ENCODE measurements around the gene SHISA5. TPM values are rescaled to one million over a fixed set of nuclear protein-coding genes. Genes with fewer than 3 reads are reported as not detected.
"Not testable (repeated sequence)": the region's sequence is repeated elsewhere in the genome, so short reads cannot be mapped to it uniquely, and the experiment has no call there.

SHISA5 gene
- total RNA-seq, 1 donor from 2014 or later, result 95.7 TPM

GRCh38 chr3:48500656-48501055 lies 3.3 kb downstream of the SHISA5 start:
- Mint-ChIP-seq H3K4me1 (peaks cover 10% of the 10 kb centered on the region), H3K9me3 (no peaks in the 10 kb centered on the region), H3K36me3 (ENCODE audit: low read depth) (no peaks in the 10 kb centered on the region), H3K27ac (no peak overlapping the region), H3K4me3 (no peak overlapping the region), H3K27me3 (no peaks in the 10 kb centered on the region)
- TF ChIP-seq, protein P1, sequence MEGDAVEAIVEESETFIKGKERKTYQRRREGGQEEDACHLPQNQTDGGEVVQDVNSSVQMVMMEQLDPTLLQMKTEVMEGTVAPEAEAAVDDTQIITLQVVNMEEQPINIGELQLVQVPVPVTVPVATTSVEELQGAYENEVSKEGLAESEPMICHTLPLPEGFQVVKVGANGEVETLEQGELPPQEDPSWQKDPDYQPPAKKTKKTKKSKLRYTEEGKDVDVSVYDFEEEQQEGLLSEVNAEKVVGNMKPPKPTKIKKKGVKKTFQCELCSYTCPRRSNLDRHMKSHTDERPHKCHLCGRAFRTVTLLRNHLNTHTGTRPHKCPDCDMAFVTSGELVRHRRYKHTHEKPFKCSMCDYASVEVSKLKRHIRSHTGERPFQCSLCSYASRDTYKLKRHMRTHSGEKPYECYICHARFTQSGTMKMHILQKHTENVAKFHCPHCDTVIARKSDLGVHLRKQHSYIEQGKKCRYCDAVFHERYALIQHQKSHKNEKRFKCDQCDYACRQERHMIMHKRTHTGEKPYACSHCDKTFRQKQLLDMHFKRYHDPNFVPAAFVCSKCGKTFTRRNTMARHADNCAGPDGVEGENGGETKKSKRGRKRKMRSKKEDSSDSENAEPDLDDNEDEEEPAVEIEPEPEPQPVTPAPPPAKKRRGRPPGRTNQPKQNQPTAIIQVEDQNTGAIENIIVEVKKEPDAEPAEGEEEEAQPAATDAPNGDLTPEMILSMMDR (IDR thresholded peaks at IDR 0.05), result no peak
- POLR2A ChIA-PET, result interaction anchor here (0.6 to 2.0 kb wide), 2 partner anchors 28 to 419 kb away, joined by 5 to 7 read pairs; no protein-coding TSS in a partner anchor
- ATAC-seq (ENCODE audit: low read depth) (no peak), DNase-seq (no peak)
- intact Hi-C loops (cut with micrococcal nuclease), result no loop called here
- CTCF ChIA-PET, result interaction anchor here (1.2 to 1.5 kb wide), 2 partner anchors 65 to 100 kb away, joined by 4 read pairs; no protein-coding TSS in a partner anchor

DNA sequence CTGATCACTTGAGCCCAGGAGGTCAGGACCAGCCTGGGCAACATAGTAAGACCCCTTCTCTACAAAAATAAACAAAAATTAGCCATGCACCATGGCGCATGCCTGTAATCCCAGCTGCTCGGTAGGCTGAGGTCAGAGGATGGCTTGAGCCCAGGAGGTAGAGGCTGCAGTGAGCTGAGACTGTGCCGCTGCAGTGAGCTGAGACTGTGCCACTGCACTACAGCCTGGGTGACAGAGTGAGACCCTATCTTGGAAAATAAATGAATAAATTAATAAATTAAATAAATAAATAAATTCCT lies 10.8 kb downstream of the SHISA5 start:
- Mint-ChIP-seq H3K27ac (no peak overlapping the region), H3K4me3 (no peak overlapping the region), H3K36me3 (ENCODE audit: low read depth) (no peaks in the 10 kb centered on the region), H3K9me3 (no peaks in the 10 kb centered on the region), H3K4me1 (peaks cover 8% of the 10 kb centered on the region), H3K27me3 (no peaks in the 10 kb centered on the region)
- TF ChIP-seq, protein P1 (IDR thresholded peaks at IDR 0.05), result no peak
- ChIA-PET CTCF (no interaction called here), POLR2A (interaction anchor here (1.4 kb wide), 1 partner anchor 20 kb away, joined by 8 read pairs; no protein-coding TSS in a partner anchor)
- no peak for ATAC-seq (ENCODE audit: low read depth)
- intact Hi-C loops (cut with micrococcal nuclease), result loop anchor here (2.0 kb wide), 1 partner anchor 14 kb away; no protein-coding TSS in a partner anchor
- DNase-seq, result no peak

DNA sequence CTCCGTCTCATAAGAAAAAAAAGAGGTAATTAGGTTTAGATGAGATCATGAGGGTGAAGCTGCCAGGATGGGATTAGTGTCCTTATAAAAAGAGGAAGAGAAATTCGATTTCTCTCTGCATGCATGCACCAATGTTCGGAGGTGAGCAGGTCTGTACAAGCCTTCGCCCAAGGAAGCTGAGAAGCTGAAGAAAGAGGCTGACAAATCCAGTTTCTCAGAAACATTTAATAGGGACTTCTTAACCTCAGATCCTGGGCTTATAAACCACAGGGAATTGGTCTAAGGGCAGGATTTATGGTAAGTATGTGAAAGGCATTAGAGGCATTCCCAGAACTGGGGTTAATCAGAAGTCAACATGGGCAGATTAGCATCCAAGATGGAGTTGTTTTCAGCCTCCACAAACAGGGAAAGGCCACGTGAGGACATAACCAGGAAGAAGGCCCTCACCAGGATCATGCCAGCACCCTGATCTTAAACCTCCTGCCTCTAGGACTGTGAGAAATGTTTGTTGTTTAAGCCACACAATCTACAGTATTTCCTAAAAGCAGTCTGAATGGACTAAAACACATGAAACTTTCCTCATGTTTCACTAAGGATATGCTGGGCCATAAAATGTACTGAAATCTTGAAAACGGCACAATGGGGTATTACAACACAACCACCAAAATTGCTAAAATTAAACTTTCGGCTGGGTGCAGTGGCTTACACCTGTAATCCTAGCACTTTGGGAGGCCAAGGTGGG lies 11.3 kb downstream of the SHISA5 start:
- no peaks in the 10 kb centered on the region for H3K36me3 Mint-ChIP-seq (ENCODE audit: low read depth)
- H3K27me3 Mint-ChIP-seq, result no peaks in the 10 kb centered on the region
- H3K27ac Mint-ChIP-seq, result no peak overlapping the region
- peak overlapping the region; percentile 38 for H3K4me3 Mint-ChIP-seq
- intact Hi-C loops (cut with micrococcal nuclease), result loop anchor here (1.0 to 2.0 kb wide), 2 partner anchors 14 to 15 kb away; no protein-coding TSS in a partner anchor
- POLR2A ChIA-PET, result interaction anchor here (0.6 to 1.9 kb wide), 5 partner anchors 13 to 46 kb away, joined by 3 to 28 read pairs (median 8); partner anchors contain the start of gene ATRIP
- TF ChIP-seq, protein P1 (IDR thresholded peaks at IDR 0.05), result no peak
- ATAC-seq (ENCODE audit: low read depth), result peak; percentile 98
- no peaks in the 10 kb centered on the region for H3K9me3 Mint-ChIP-seq
- no peak for DNase-seq
- CTCF ChIA-PET, result interaction anchor here (1.5 kb wide), 1 partner anchor 56 kb away, joined by 7 read pairs; no protein-coding TSS in a partner anchor
- H3K4me1 Mint-ChIP-seq, result peaks cover 8% of the 10 kb centered on the region

GRCh38 chr3:48486952-48487351 lies 17.0 kb downstream of the SHISA5 start:
- Mint-ChIP-seq H3K9me3 (no peaks in the 10 kb centered on the region), H3K27ac (no peak overlapping the region), H3K36me3 (ENCODE audit: low read depth) (no peaks in the 10 kb centered on the region), H3K27me3 (no peaks in the 10 kb centered on the region), H3K4me3 (no peak overlapping the region), H3K4me1 (no peaks in the 10 kb centered on the region)
- ATAC-seq (ENCODE audit: low read depth) (no peak), DNase-seq (no peak)
- TF ChIP-seq, protein P1 (IDR thresholded peaks at IDR 0.05), result no peak
- intact Hi-C loops (cut with micrococcal nuclease), result no loop called here
- ChIA-PET CTCF (no interaction called here), POLR2A (no interaction called here)

DNA sequence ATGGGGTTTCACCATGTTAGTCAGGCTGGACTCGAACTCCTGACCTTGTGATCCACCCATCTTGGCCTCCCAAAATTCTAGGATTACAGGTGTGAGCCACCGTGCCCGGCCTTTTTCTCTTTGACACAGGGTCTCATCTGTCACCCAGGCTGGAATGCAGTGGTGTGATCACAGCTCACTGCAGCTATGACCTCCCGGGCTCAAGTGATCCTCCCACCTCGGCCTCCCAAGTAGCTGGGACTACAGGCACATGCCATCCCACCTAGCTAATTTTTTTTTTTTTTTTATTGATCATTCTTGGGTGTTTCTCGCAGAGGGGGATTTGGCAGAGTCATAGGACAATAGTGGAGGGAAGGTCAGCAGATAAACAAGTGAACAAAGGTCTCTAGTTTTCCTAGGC lies 21.2 kb downstream of the SHISA5 start:
- CTCF ChIA-PET; H3K36me3 Mint-ChIP-seq (ENCODE audit: low read depth); DNase-seq; ATAC-seq (ENCODE audit: low read depth); H3K4me3 Mint-ChIP-seq; H3K9me3 Mint-ChIP-seq; H3K27ac Mint-ChIP-seq; H3K27me3 Mint-ChIP-seq; intact Hi-C loops (cut with micrococcal nuclease): not testable (repeated sequence)
- POLR2A ChIA-PET, result interaction anchor here (0.7 to 1.0 kb wide), 2 partner anchors 17 to 59 kb away, joined by 4 read pairs; a partner anchor contains a TSS
- H3K4me1 Mint-ChIP-seq, result peaks cover 23% of the 10 kb centered on the region

- DNase-seq; H3K27ac Mint-ChIP-seq; H3K27me3 Mint-ChIP-seq; POLR2A ChIA-PET; CTCF ChIA-PET; H3K4me3 Mint-ChIP-seq; intact Hi-C loops (cut with micrococcal nuclease); H3K9me3 Mint-ChIP-seq; H3K36me3 Mint-ChIP-seq (ENCODE audit: low read depth); ATAC-seq (ENCODE audit: low read depth): not testable (repeated sequence)
- peaks cover 42% of the 10 kb centered on the region for H3K4me1 Mint-ChIP-seq
Observed at GRCh38 chr3:48480891-48481290, 23.1 kb downstream of the SHISA5 start.

Measured in activated B cell treated with CpG ODN at 0.5 μM for 24 hours (primary cell).